GM19025 (cell line): ENCODE results near the gene PEX13.

Source experiments
- ATAC-seq: cut with Tn5 transposase; IDR thresholded peaks from one replicate; pipeline ENCODE4 v1.9.1; 2021; ENCODE audit warnings: mild to moderate bottlenecking, low read depth, moderate library complexity; ENCODE audit not compliant: unreplicated experiment

The PEX13 gene

GRCh38 chr2:61059382-61059781 lies 41.9 kb downstream of the PEX13 start:
- ATAC-seq: no peak

GRCh38 chr2:61065714-61066709 lies 48.5 kb downstream of the PEX13 start, which contains the start of gene SANBR:
Gene SANBR, plus strand, starts transcription at chr2:61065871. Its CDS starts 4,480 bp downstream, at chr2:61070351.
- ATAC-seq: peak; percentile 97

- ATAC-seq: no peak
These were observed 56.6 kb downstream of the PEX13 start for GRCh38 chr2:61074100-61074499.

- ATAC-seq: no peak
These were observed 68.4 kb downstream of the PEX13 start for GRCh38 chr2:61085883-61086282.

- no peak for ATAC-seq
These were observed 72.3 kb downstream of the PEX13 start for GRCh38 chr2:61089797-61090196.

- no peak for ATAC-seq
These were observed 72.9 kb downstream of the PEX13 start for GRCh38 chr2:61090386-61090921.

- no peak for ATAC-seq
These were observed 74.0 kb downstream of the PEX13 start for GRCh38 chr2:61091485-61091884.

GRCh38 chr2:61096438-61096837 lies 78.9 kb downstream of the PEX13 start:
- no peak for ATAC-seq

GRCh38 chr2:61100801-61101200 lies 83.3 kb downstream of the PEX13 start:
- ATAC-seq: no peak
